ENCODE data around the gene COTL1.

- TF ChIP-seq CTCF (conservative IDR thresholded peaks at IDR 0.05; ENCODE audit: low read depth, low read length): no peak
- no peak for TF ChIP-seq EZH2 (IDR thresholded peaks at IDR 0.05; ENCODE audit: borderline replicate concordance, low read depth, low read length, poor library complexity, severe bottlenecking)
These were observed 25.3 kb upstream of the COTL1 start for GRCh38 chr16:84643180-84643583.
